Globus pallidus (tissue), 1 donor: ENCODE measurements around the gene COLEC12.
"Not testable (repeated sequence)": the region's sequence is repeated elsewhere in the genome, so short reads cannot be mapped to it uniquely, and the experiment has no call there.

Source experiments
- DNase-seq: peaks from one replicate; pipeline ENCODE4 v3.0.0-alpha.2; 2015; ENCODE audit warnings: low spot score

Gene COLEC12

GRCh38 chr18:317618-318017 is 182.9 kb downstream of the COLEC12 start:
- no peak for DNase-seq

DNA sequence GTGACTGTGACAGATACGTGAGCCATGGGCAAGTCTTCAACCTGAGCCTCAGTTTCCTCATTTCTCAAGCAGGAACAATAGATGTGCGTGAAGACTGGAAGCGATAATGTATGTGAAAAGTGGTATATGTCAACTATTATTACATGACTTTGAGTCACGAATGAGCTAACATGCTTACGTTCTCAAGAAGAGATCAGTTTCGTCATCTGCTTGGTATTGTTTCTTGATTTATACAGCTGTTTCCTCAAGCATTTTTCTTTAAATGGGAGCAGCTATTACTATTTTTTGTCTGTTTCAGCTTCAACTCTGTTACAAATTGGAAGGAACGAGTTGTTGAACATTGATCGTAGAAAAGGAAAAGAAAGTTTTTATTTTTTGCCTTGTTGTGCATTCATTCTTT is 184.1 kb downstream of the COLEC12 start:
- DNase-seq: no peak

DNA sequence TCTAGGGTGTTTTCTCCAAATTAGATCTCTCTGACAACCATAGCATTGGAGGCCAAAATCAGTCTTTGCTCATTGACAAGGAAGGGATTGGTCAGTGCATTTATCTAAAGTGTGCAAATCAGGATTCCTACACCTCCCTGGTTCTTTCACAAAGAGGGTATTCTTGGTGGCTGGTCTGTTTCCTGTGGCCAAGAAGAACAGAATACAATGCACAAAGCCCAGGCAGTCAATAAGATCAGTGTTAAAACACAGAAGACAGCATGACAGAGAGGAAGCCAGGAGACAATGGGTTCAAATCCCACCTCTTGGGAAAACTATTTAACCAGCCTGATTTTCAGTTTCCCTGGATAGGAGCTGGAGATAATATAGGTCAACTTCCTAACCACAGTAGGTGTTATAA is 186.6 kb downstream of the COLEC12 start:
- DNase-seq: no peak

DNA sequence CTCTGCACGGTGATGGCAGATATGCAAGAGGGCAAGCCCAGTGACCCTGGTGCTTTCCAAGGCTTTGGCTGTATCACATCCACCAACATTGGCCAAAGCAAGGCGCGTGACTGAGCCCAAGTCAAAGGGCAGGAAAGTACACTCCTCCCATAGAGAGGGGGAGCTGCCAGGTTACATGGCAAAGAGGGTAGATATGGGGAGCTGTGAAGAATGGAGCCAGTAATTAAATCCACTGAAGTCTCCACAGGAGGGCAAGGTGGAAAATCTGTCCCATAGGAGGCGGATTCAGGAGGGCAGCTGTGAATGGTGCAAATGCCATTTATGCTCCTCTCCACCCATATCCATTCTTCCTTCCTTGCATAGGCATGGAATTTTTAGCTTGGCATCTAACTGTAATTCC is 188.1 kb downstream of the COLEC12 start:
- no peak for DNase-seq

GRCh38 chr18:310042-310441 is 190.5 kb downstream of the COLEC12 start:
- no peak for DNase-seq

- not testable (repeated sequence) for DNase-seq
These were observed 192.4 kb downstream of the COLEC12 start for GRCh38 chr18:308086-308485.

DNA sequence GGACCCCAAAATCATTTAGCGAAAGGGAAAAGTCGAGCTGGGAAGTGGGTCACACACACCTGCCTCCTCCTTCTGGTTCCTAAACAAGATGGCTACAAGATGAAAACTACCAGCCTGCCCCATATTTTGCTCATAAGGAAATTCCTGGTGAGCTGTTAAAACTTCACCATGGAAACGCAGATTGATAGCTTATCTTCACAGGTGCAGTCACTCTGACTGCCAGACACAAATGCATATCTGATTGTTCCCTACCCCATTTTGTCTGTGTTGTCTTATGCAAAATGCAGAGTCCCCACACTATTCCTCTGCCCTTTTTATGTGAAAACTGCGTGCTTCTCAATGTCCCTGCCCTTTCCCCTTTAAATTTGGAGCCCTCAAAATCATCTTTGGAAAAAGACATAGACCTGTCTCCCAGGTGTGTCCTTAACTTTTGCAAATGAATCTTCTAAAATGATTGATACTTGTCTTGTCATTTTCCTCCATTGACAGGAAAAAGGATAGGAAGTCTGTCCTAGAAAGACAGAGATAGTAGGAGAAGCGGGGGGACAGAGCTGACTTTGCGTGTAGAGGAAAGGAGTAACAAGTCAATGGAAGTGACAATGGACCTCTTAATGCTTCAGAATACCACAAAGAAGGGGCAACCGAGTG is 193.8 kb downstream of the COLEC12 start:
- DNase-seq: no peak

GRCh38 chr18:305003-305501 is 195.4 kb downstream of the COLEC12 start:
- no peak for DNase-seq

DNA sequence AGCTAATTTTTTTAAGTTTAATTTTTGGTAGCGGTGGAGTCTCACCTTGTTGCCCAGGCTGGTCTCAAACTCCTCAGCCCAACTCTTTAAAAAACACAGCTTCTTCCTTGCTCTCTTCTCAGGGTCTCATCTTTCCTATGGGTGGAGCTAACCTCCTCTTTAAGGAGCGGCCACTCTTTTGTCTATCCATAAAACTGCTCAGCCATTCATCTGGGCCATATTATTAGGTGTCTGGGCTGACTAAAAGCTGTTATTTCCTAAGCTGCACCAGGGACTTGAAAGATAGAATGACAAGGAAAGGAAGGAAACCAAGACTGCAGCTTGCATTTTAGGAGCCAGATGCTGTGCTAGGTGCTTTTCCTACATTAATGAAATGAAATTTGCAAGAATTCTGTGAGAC is 196.9 kb downstream of the COLEC12 start:
- no peak for DNase-seq

DNA sequence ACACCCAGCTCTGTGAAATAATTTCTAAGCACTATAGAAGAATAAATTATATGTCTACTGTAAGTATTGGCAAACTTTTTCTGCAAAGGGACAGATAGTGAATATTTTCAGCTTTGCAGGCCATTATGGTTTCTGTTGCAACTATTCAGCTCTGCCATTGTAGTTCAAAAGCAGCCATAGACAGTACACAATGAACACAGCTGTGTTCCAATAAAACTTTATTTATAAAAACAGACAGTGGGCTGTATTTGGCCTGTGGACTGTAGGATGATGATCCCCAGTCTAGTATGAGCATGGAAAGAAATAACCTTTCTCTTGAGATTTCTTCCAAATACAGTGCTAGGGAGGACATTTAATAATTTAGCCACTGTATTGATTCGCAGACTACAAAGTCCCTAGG is 197.5 kb downstream of the COLEC12 start:
- DNase-seq: no peak

DNA sequence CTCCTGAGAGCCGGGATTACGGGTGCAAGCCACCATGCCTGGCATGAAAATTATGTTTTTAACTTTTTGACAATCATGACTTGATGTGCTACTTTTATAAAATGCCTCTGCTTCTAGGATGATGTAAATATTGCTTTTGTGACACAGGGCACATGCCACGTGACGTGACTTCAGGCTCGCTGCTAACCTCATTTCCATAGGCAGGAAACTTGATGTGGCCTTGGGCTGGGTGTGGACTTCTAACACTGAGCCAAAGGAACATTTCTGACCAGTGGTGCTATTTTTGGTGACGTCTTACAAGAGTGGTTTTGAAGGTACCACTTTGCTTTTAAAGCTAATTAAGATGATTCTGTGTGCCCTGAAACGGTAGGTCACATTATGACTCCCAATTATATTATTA is 198.4 kb downstream of the COLEC12 start:
- DNase-seq: no peak

DNA sequence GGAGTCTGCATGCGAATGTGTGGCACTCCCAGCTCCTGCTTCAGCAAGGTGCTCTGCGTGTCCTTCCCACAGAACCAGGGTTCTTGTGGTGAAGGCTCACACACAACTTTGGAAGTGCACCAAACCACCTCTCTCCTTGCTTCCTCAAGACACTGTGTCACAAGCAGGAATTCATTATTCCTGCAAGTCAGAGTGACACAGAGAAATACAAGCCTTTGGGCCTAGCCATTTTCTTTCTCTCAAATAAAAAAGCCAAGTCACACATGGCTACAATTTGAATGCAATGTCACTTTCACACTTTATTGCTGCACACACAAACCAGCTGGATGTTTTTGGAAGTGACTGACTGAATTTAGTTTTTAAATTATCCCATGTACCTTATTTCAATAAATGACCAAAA is 202.6 kb downstream of the COLEC12 start:
- DNase-seq: no peak

GRCh38 chr18:295756-296490 is 204.6 kb downstream of the COLEC12 start:
- no peak for DNase-seq

DNA sequence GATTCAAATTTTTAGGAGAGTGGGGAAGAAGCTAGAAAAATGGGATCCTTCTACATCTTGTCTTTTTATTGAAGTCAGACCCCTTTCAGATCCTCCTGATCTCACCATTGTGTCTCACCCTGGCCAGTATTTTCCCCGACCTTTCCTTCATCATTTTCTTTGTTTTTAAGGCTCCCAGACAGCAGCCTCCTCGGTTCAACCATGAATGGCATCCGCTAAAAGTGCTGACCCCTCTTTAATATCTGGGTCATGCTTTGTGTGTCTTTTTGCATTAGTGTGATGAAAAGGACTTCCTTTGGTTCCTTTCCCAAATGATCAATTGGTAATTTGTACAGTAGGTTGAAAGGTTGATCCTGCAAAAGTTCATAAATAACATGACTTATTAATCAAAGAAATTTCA is 205.9 kb downstream of the COLEC12 start:
- DNase-seq: no peak

DNA sequence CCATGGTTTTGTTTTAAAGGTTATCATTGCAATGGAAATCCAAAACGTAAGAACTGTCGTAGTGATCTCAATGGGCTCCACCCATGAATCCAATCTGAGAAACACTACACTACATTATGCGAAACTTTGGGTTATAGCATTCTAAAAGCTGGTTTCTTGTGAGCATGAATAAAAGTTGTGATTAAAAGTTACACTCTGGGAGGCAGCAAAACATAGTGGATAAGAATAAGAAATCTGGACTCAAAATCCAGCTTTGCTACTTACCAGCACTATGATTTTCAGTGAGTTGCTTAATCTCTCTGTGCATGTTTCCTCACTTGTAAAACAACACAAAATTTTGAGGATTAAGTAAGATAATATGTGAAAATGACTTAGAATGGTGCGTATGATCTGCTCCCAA is 207.0 kb downstream of the COLEC12 start:
- no peak for DNase-seq

DNA sequence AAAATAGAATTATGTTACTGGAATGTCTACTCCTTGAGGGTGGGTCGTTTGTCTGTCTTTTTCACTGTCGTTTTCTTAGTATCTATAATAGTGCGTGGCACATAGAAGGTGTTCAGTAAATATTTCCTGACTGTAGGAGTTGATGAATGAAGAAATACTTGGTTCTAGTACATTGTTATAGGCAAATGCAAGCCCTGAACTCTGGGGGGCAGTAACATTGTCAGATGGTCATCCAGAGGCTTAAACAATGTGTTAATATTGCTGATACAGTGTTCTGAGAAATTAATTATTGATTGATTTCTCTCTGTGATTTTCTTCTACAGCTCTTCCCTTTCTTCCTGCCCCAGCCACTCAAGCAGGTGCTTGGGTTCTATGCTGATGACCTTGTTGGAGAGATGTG is 208.2 kb downstream of the COLEC12 start:
- no peak for DNase-seq

DNA sequence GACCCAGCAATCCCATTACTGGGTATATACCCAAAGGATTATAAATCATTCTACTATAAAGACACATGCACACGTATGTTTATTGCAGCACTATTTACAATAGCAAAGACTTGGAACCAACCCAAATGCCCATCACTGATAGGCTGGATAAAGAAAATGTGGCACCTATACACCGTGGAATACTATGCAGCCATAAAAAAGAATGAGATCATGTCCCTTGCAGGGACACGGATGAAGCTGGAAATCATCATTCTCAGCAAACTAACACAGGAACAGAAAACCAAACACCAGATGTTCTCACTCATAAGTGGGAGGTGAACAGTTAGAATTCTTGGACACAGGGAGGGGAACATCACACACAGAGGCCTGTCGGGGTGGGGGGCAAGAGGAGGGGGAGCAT is 210.5 kb downstream of the COLEC12 start:
- DNase-seq: not testable (repeated sequence)

DNA sequence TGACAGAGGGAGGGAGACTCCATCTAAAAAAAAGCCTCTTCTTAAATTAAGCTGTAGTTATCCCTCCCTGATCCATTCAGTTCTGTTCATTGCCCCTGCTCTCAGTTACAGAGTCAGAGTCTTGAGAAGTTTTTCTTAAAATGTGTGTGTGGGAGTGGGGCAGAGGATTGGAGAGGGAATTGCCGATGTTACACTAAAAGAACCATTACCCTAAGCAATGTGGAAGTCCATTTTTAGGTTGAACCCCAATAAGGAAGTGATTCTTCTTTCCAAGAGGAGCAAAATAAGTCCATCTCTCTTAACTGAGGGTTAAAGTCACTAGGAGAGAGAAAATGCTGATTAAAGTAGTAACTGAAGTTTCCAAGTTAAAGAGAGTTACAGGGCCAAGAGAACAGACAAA is 211.5 kb downstream of the COLEC12 start:
- DNase-seq: no peak

DNA sequence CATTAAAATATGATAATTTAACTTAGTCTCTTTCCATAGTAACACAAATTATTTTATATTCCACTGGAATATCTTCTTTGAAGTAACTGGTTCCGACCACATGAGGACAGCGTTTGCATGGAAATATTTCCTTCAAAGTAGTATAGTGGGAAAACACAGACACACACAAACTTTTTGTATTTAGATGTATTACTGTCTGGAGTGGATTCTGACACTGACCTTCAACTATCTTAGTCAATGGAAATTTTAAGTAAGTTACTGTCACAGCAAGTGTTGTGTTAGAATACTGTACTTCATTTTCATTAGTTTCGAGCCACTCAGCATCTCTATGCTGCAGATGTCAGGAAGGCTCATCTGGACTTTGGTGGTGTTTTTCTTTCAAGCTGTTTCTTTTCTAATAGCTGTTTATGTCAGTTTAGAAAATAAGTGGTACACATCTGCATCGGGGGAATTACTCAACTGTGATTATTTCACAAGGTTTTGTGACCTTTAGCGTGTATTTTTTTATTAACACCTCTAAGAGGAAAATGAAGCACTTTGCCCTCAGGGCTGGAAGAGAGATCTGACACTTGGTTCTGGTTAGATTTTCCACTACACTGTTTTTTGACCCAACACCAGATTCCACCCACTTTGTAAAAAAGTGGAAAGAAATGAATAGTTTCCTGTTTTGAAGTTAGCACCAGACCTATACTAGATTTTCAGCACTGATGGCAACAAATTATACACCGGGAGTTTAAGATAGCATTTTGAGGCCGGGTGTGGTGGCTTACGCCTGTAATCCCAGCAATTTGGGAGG is 213.8 kb downstream of the COLEC12 start:
- DNase-seq: peak; percentile 51

DNA sequence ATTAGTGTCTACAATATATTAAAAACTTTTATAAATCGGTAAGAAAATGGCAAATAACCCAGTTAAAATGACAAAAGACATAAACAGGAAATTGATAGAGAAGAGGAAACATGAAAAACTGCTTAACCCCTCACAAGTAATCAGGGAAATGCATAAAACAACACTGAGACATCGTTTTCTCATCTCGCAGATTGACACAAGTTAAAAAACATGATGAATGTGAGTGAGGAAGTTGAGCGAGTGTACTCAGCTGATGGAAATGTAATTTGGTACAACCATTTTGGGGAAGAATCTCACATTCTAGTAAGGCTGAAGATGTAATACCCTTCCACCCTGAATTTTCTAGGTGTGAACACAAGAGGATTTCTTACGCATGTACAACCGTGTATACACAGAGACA is 214.7 kb downstream of the COLEC12 start:
- no peak for DNase-seq

DNA sequence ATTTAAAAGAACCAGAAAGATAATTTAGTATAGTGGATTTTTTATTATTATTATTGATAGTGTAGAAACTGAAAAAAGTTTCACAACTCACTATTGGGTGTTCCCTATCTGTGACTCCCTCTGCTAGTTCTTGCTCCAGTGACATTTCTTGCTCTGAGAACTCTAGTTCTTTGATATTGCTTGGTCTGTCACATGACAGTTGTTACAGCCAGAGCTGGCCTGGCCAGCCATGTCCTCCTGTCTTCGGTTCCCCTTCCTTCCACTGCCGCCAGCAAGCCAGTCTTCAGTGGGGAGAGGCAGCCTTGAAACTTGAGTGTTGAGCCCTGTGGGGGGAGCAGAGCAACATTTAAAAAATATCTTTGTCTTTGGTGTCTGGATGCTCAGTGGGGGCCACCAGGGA is 225.0 kb downstream of the COLEC12 start:
- DNase-seq: peak; percentile 27

DNA sequence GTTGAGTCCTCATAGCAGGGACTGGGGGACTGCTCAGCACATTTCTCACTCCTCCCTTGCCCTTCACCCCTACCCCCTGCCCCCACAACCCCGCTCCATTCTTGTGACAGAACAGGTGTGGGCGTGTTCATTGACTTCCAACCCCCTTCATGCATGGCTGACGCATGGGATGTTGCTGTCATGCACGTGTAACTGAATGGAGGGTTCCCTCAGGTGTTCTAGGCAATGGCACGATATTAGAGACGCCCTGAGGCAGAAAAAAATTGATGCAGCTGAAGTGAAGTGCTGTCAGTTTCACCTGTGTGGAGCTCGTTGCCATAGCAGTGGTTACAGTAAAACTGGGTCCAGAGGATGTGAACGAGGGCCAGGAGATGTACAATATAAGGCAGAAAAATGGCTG is 226.2 kb downstream of the COLEC12 start:
- no peak for DNase-seq

DNA sequence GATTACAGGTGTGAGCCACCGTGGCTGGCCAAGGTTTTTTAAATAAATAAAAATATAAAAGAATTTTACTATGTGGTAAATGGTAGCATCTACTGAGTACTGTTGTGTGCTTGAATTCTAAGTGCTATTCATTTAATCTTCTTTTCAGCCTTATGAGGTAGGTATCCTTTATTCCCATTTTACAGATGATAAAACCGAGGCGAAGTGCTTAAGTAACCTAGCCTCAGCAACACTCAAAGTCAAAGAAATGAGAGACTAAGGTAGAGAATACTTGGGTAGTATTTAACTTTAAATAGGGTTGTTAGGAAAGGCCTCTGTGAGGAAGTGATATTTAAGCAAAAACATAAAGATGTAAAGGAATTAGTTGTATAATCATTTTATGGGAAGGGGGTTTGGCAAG is 227.0 kb downstream of the COLEC12 start:
- DNase-seq: no peak
